ENCODE data around the gene CEP295NL.

DNA sequence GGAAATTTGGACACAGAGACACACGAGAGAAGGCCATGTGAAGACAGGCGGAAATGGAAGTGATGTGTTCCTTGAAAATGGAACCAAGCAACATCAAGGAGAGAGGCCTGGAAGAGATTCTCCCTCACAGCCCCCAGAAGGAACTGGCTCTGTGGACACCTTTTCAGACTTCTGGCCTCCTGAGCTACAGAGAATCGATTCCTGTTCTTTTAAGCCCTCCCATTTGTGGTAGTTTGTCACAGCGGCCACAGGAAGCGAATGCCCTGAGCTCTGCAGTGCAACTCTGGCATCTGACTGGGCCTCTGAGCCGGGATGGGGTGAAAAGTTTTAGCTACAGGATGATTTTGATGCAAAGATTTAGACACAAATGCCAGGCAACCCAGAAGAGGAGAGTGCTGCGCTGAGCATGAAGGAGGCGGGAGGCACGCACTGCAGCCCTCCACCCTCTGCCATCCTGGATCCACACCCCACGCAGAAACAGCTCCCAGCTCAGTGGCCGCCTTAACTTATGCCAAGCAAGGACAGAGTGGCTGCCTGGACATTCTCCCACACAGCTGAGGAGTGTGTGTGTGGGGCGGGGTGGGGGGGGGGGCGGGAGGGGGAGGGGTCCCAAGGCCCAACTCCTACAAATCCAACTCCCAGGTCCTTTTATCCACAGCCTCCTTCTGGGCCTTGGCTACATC lies 20.0 kb upstream of the CEP295NL start:
- TF ChIP-seq GATA3 (IDR thresholded peaks at IDR 0.05; ENCODE audit: low read depth, low read length) = no peak
- no peak for TF ChIP-seq GATA2 (IDR thresholded peaks at IDR 0.05; ENCODE audit: low read depth, low read length)
